ENCODE data around the gene MYO3B.

Gene MYO3B

GRCh38 chr2:170176212-170176611 lies 1.7 kb upstream of the MYO3B start:
- no peak for TF ChIP-seq CTCF (IDR thresholded peaks at IDR 0.05; ENCODE audit: borderline replicate concordance, control extremely low read depth, extremely low read depth, insufficient read depth, missing control alignments)
- DNase-seq (ENCODE audit: low spot score) = no peak
- in situ Hi-C loops (cut with MboI; ENCODE audit: low sequenced_read_pairs, unreplicated experiment) = no loop called here

- no peak for TF ChIP-seq CTCF (IDR thresholded peaks at IDR 0.05; ENCODE audit: borderline replicate concordance, control extremely low read depth, extremely low read depth, insufficient read depth, missing control alignments)
- in situ Hi-C loops (cut with MboI; ENCODE audit: low sequenced_read_pairs, unreplicated experiment) = no loop called here
Measured at GRCh38 chr2:170180031-170180566, 2.2 kb downstream of the MYO3B start.

GRCh38 chr2:170181602-170182001 lies 3.7 kb downstream of the MYO3B start:
- no peak for DNase-seq (ENCODE audit: low spot score)
- in situ Hi-C loops (cut with MboI; ENCODE audit: low sequenced_read_pairs, unreplicated experiment) = no loop called here
- no peak for TF ChIP-seq CTCF (IDR thresholded peaks at IDR 0.05; ENCODE audit: borderline replicate concordance, control extremely low read depth, extremely low read depth, insufficient read depth, missing control alignments)

More at GRCh38 chr2:170180031-170180566, 2.2 kb downstream of the MYO3B start:
- DNase-seq (ENCODE audit: low spot score) = no peak

GRCh38 chr2:170185319-170185718 lies 7.4 kb downstream of the MYO3B start:
- TF ChIP-seq CTCF (IDR thresholded peaks at IDR 0.05; ENCODE audit: borderline replicate concordance, control extremely low read depth, extremely low read depth, insufficient read depth, missing control alignments) = no peak
- in situ Hi-C loops (cut with MboI; ENCODE audit: low sequenced_read_pairs, unreplicated experiment) = no loop called here
- no peak for DNase-seq (ENCODE audit: low spot score)

- no peak for TF ChIP-seq CTCF (IDR thresholded peaks at IDR 0.05; ENCODE audit: borderline replicate concordance, control extremely low read depth, extremely low read depth, insufficient read depth, missing control alignments)
- no peak for DNase-seq (ENCODE audit: low spot score)
- in situ Hi-C loops (cut with MboI; ENCODE audit: low sequenced_read_pairs, unreplicated experiment) = no loop called here
Measured at GRCh38 chr2:170189757-170190156, 11.8 kb downstream of the MYO3B start.

- in situ Hi-C loops (cut with MboI; ENCODE audit: low sequenced_read_pairs, unreplicated experiment) = no loop called here
- TF ChIP-seq CTCF (IDR thresholded peaks at IDR 0.05; ENCODE audit: borderline replicate concordance, control extremely low read depth, extremely low read depth, insufficient read depth, missing control alignments) = no peak
Measured at GRCh38 chr2:170190172-170190571, 12.2 kb downstream of the MYO3B start.

More at GRCh38 chr2:170190172-170190571, 12.2 kb downstream of the MYO3B start:
- DNase-seq (ENCODE audit: low spot score) = no peak
